GM19372 (cell line): ENCODE data around the gene HIC1.

Source experiments
- ATAC-seq: cut with Tn5 transposase; IDR thresholded peaks from one replicate; pipeline ENCODE4 v1.9.1; 2021; ENCODE audit warnings: mild to moderate bottlenecking, low read depth, moderate library complexity; ENCODE audit not compliant: unreplicated experiment

Gene HIC1

GRCh38 chr17:2042933-2043332 is 12.0 kb upstream of the HIC1 start:
- no peak for ATAC-seq

GRCh38 chr17:2043785-2044184 is 11.1 kb upstream of the HIC1 start:
- no peak for ATAC-seq

GRCh38 chr17:2044263-2044894 is 10.5 kb upstream of the HIC1 start:
- no peak for ATAC-seq

- ATAC-seq: no peak
Measured at GRCh38 chr17:2047590-2047989, 7.3 kb upstream of the HIC1 start.

- ATAC-seq: no peak
Measured at GRCh38 chr17:2048805-2049204, 6.1 kb upstream of the HIC1 start.

- peak; percentile 57 for ATAC-seq
Measured at GRCh38 chr17:2049333-2050299, 5.3 kb upstream of the HIC1 start.

- ATAC-seq: peak; percentile 7
Measured at GRCh38 chr17:2050300-2051060, 4.4 kb upstream of the HIC1 start.

- ATAC-seq: no peak
Measured at GRCh38 chr17:2051061-2051932, 3.6 kb upstream of the HIC1 start.

GRCh38 chr17:2051933-2052559 is 2.9 kb upstream of the HIC1 start:
- no peak for ATAC-seq

- no peak for ATAC-seq
Measured at GRCh38 chr17:2053380-2054261, 1.3 kb upstream of the HIC1 start.

GRCh38 chr17:2054262-2054511 is 716 bp upstream of the HIC1 start:
- ATAC-seq: no peak

- no peak for ATAC-seq
Measured at GRCh38 chr17:2055292-2056205, 646 bp downstream of the HIC1 start.

GRCh38 chr17:2056206-2057174 is 1.6 kb downstream of the HIC1 start:
- ATAC-seq: no peak

GRCh38 chr17:2057175-2057759 is 2.4 kb downstream of the HIC1 start:
- no peak for ATAC-seq

- ATAC-seq: no peak
Measured at GRCh38 chr17:2057760-2058585, 3.1 kb downstream of the HIC1 start.
